ENCODE results near the gene ABCA3.

The ABCA3 gene

GRCh38 chr16:2237102-2237482, 103.4 kb downstream of the ABCA3 start:
- in situ Hi-C loops (cut with MboI; ENCODE audit: low sequenced_read_pairs), result no loop called here

- in situ Hi-C loops (cut with MboI; ENCODE audit: low sequenced_read_pairs), result no loop called here
These were observed 104.0 kb downstream of the ABCA3 start, which contains the start of gene DNASE1L2 for GRCh38 chr16:2236337-2237101. DNASE1L2 (plus strand) TSS chr16:2236444; CDS start chr16:2236817, 373 bp downstream.

GRCh38 chr16:2235695-2236336, 104.7 kb downstream of the ABCA3 start:
- in situ Hi-C loops (cut with MboI; ENCODE audit: low sequenced_read_pairs), result no loop called here

- in situ Hi-C loops (cut with MboI; ENCODE audit: low sequenced_read_pairs), result no loop called here
These were observed 105.3 kb downstream of the ABCA3 start for GRCh38 chr16:2235234-2235651.

- in situ Hi-C loops (cut with MboI; ENCODE audit: low sequenced_read_pairs), result no loop called here
These were observed 105.7 kb downstream of the ABCA3 start for GRCh38 chr16:2234813-2235170.

- in situ Hi-C loops (cut with MboI; ENCODE audit: low sequenced_read_pairs), result no loop called here
These were observed 106.4 kb downstream of the ABCA3 start for GRCh38 chr16:2233872-2234812.

- in situ Hi-C loops (cut with MboI; ENCODE audit: low sequenced_read_pairs), result no loop called here
These were observed 107.3 kb downstream of the ABCA3 start for GRCh38 chr16:2233046-2233775.

- in situ Hi-C loops (cut with MboI; ENCODE audit: low sequenced_read_pairs), result no loop called here
These were observed 108.2 kb downstream of the ABCA3 start for GRCh38 chr16:2232094-2232990.

- in situ Hi-C loops (cut with MboI; ENCODE audit: low sequenced_read_pairs), result no loop called here
These were observed 109.3 kb downstream of the ABCA3 start for GRCh38 chr16:2231016-2231931.

- in situ Hi-C loops (cut with MboI; ENCODE audit: low sequenced_read_pairs), result no loop called here
These were observed 110.2 kb downstream of the ABCA3 start for GRCh38 chr16:2230376-2230775.

- in situ Hi-C loops (cut with MboI; ENCODE audit: low sequenced_read_pairs), result no loop called here
These were observed 110.8 kb downstream of the ABCA3 start for GRCh38 chr16:2229632-2230250.

- in situ Hi-C loops (cut with MboI; ENCODE audit: low sequenced_read_pairs), result no loop called here
These were observed 111.4 kb downstream of the ABCA3 start for GRCh38 chr16:2229091-2229490.

- in situ Hi-C loops (cut with MboI; ENCODE audit: low sequenced_read_pairs), result no loop called here
These were observed 112.2 kb downstream of the ABCA3 start for GRCh38 chr16:2228161-2228824.

- in situ Hi-C loops (cut with MboI; ENCODE audit: low sequenced_read_pairs), result no loop called here
These were observed 113.6 kb downstream of the ABCA3 start for GRCh38 chr16:2226918-2227317.

- in situ Hi-C loops (cut with MboI; ENCODE audit: low sequenced_read_pairs), result no loop called here
These were observed 114.2 kb downstream of the ABCA3 start for GRCh38 chr16:2226245-2226793.

Data from hTERT RPE-1 (cell line).